Activated naive CD4-positive, alpha-beta T cell treated with anti-CD3 and anti-CD28 coated beads, Interleukin-2, amount 50 U/mL, for 24 hours (primary cell): ENCODE data around the gene SORCS2.

Source experiments
- H3K27ac Mint-ChIP-seq: one replicate; pipeline ENCODE4 v1.8.0; 2021; ENCODE audit warnings: mild to moderate bottlenecking, mixed read lengths
- H3K27me3 Mint-ChIP-seq: one replicate; pipeline ENCODE4 v1.8.0; 2021; ENCODE audit warnings: mixed read lengths
- H3K36me3 Mint-ChIP-seq: one replicate; pipeline ENCODE4 v1.8.0; 2021; ENCODE audit warnings: mixed read lengths
- H3K4me1 Mint-ChIP-seq: one replicate; pipeline ENCODE4 v1.8.0; 2021; ENCODE audit warnings: mixed read lengths
- H3K4me3 Mint-ChIP-seq: one replicate; pipeline ENCODE4 v1.8.0; 2021; ENCODE audit warnings: mild to moderate bottlenecking, mixed read lengths
- H3K9me3 Mint-ChIP-seq: one replicate; pipeline ENCODE4 v1.8.0; 2021; ENCODE audit warnings: mixed read lengths

SORCS2 gene

GRCh38 chr4:7248857-7249256 lies 56.5 kb downstream of the SORCS2 start:
- no peak overlapping the region for H3K4me3 Mint-ChIP-seq
- H3K27ac Mint-ChIP-seq = no peak overlapping the region
- no peaks in the 10 kb centered on the region for H3K4me1 Mint-ChIP-seq
- H3K27me3 Mint-ChIP-seq = peaks cover 2% of the 10 kb centered on the region
- H3K36me3 Mint-ChIP-seq = no peaks in the 10 kb centered on the region
- H3K9me3 Mint-ChIP-seq = no peaks in the 10 kb centered on the region

DNA sequence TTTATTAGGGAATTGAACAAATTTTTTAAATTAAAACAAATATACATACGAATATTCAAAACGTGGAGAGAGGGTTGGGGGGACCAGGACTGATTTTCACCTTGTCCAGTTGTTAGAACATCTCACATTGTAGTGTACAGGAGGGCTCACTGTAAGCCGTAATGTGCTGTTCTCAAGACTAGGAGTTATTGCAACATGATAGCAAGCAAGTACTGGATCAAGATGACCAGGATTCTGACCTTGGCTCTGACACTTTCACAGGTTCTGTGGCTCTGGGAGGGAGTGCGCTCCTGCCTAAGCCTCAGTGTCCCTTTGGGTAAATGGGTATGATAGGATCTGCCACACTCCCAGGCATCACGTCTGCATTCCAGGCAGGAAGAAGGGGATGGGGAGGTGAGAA lies 59.0 kb downstream of the SORCS2 start:
- Mint-ChIP-seq H3K27me3 (peaks cover 2% of the 10 kb centered on the region), H3K27ac (no peak overlapping the region), H3K4me1 (no peaks in the 10 kb centered on the region), H3K36me3 (no peaks in the 10 kb centered on the region), H3K4me3 (no peak overlapping the region), H3K9me3 (no peaks in the 10 kb centered on the region)

- Mint-ChIP-seq H3K27ac (no peak overlapping the region), H3K4me3 (no peak overlapping the region), H3K36me3 (no peaks in the 10 kb centered on the region), H3K27me3 (peaks cover 4% of the 10 kb centered on the region), H3K4me1 (no peaks in the 10 kb centered on the region), H3K9me3 (no peaks in the 10 kb centered on the region)
These were observed 59.7 kb downstream of the SORCS2 start for GRCh38 chr4:7252051-7252450.

DNA sequence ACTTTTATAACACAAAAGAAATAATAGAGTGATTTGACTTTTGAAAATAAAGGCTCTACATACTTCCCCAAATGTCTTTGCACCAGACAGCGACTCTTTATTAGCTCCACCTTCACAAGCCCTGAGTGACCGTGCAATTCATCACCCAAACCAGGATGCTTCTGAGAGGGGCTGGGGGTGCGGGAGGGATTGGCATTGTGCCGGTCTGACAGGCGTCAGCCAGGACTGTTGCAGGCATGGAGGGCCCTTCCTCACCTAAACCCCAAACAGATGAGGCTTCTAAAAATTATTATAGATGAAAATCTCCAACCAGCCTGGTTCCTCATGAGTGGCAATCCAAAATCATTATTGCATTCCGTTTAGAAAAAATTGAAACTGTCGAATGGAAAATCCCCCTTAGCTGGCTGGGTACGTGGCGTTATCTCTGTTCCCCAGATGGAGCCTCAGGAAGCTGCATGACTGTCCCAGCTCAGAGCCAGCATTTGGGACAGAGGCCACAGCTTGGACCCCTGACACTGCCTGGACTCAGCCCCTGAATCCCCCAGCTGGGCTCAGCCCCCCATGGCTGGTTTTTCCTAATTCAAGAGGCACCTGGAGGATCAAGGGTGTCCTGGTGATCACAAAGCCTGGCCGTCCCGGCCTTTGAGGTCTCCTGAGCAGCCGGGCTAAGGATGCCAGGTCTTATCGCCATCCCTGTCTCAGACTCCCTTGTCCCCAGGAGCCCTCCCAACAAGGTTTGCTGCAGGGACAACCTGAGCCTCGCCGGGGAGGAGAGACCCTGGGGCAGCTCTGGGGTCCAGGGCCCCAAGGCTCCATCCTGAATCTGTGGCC lies 60.4 kb downstream of the SORCS2 start:
- no peak overlapping the region for H3K4me3 Mint-ChIP-seq
- H3K4me1 Mint-ChIP-seq = no peaks in the 10 kb centered on the region
- H3K27ac Mint-ChIP-seq = no peak overlapping the region
- no peaks in the 10 kb centered on the region for H3K9me3 Mint-ChIP-seq
- H3K36me3 Mint-ChIP-seq = no peaks in the 10 kb centered on the region
- H3K27me3 Mint-ChIP-seq = peaks cover 4% of the 10 kb centered on the region

DNA sequence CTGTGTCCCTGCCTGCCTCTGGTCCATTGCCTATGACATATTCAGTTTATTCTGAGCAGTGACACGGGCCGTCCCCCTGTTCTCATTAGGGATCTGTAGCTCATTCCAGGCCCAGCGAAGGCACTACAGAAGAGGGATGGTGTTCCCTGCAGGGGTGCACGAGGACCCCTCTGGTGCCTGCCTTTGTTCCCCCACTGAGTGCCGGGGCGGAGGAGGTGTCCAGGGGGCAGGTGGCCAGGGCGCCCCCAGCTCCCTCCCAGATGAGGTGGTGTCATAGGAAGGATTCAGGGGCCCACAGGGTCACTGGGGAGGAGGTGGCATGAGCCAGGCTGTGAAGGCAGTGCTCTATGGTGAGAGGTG lies 61.0 kb downstream of the SORCS2 start:
- H3K9me3 Mint-ChIP-seq = no peaks in the 10 kb centered on the region
- H3K27ac Mint-ChIP-seq = no peak overlapping the region
- no peaks in the 10 kb centered on the region for H3K36me3 Mint-ChIP-seq
- H3K4me1 Mint-ChIP-seq = no peaks in the 10 kb centered on the region
- H3K4me3 Mint-ChIP-seq = no peak overlapping the region
- peaks cover 4% of the 10 kb centered on the region for H3K27me3 Mint-ChIP-seq

GRCh38 chr4:7253837-7254236 lies 61.5 kb downstream of the SORCS2 start:
- no peaks in the 10 kb centered on the region for H3K9me3 Mint-ChIP-seq
- H3K4me3 Mint-ChIP-seq = no peak overlapping the region
- peaks cover 4% of the 10 kb centered on the region for H3K27me3 Mint-ChIP-seq
- no peaks in the 10 kb centered on the region for H3K36me3 Mint-ChIP-seq
- H3K27ac Mint-ChIP-seq = no peak overlapping the region
- no peaks in the 10 kb centered on the region for H3K4me1 Mint-ChIP-seq

GRCh38 chr4:7254736-7255487 lies 62.6 kb downstream of the SORCS2 start:
- H3K4me3 Mint-ChIP-seq = no peak overlapping the region
- no peaks in the 10 kb centered on the region for H3K36me3 Mint-ChIP-seq
- H3K9me3 Mint-ChIP-seq = peaks cover 4% of the 10 kb centered on the region
- no peaks in the 10 kb centered on the region for H3K4me1 Mint-ChIP-seq
- no peak overlapping the region for H3K27ac Mint-ChIP-seq
- H3K27me3 Mint-ChIP-seq = peaks cover 7% of the 10 kb centered on the region

DNA sequence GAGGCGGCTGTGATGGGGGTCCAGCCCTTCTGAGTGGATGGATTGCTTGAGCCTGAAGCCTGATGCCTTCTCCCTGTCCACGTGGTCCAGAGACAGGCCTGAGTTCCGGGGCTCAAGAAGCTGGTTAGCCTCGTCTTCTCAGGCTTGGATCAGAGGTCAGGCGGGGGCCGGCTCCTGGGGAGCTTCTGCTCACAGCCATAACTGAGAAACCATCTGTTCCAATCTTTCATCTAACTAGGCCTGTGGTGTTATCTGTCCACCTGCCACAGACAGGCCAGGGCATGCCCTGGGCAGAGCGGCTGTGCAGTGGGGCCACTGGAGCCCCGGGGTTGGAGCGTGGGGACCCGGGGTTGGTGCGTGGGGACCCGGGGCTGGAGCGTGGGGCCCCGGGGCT lies 63.1 kb downstream of the SORCS2 start:
- no peak overlapping the region for H3K27ac Mint-ChIP-seq
- H3K36me3 Mint-ChIP-seq = no peaks in the 10 kb centered on the region
- H3K9me3 Mint-ChIP-seq = peaks cover 4% of the 10 kb centered on the region
- H3K27me3 Mint-ChIP-seq = peaks cover 9% of the 10 kb centered on the region
- no peak overlapping the region for H3K4me3 Mint-ChIP-seq
- no peaks in the 10 kb centered on the region for H3K4me1 Mint-ChIP-seq

DNA sequence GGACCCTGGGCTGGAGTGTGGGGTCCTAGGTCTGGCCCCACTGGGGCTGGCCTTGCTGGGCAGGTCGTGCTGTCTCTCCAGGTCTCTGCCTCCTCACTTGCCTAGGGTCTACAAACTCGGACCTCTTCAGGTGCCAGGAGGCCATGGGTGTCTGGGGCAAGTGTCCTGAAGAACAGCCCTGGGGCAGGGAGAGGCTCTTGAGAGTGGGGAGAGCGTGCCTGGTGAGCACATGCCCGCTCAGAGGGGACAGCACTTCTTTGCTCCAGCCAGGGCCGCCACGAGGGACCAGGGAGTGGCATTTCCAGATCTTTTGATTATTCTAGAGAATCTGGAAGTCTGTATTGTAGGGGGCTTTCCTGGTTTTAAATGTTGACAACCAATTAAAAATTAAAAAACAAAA lies 63.7 kb downstream of the SORCS2 start:
- Mint-ChIP-seq H3K27me3 (peaks cover 10% of the 10 kb centered on the region), H3K9me3 (peaks cover 4% of the 10 kb centered on the region)

GRCh38 chr4:7256984-7257810 lies 64.9 kb downstream of the SORCS2 start:
- peaks cover 4% of the 10 kb centered on the region for H3K9me3 Mint-ChIP-seq
- H3K4me1 Mint-ChIP-seq = no peaks in the 10 kb centered on the region
- H3K36me3 Mint-ChIP-seq = no peaks in the 10 kb centered on the region
- peaks cover 10% of the 10 kb centered on the region for H3K27me3 Mint-ChIP-seq
- H3K4me3 Mint-ChIP-seq = no peak overlapping the region
- no peak overlapping the region for H3K27ac Mint-ChIP-seq

More for the DNA sequence above, 63.7 kb downstream of the SORCS2 start:
- Mint-ChIP-seq H3K36me3 (no peaks in the 10 kb centered on the region), H3K4me1 (no peaks in the 10 kb centered on the region), H3K27ac (no peak overlapping the region), H3K4me3 (no peak overlapping the region)

GRCh38 chr4:7259039-7259438 lies 66.7 kb downstream of the SORCS2 start:
- Mint-ChIP-seq H3K27ac (no peak overlapping the region), H3K27me3 (peaks cover 8% of the 10 kb centered on the region), H3K9me3 (peaks cover 4% of the 10 kb centered on the region), H3K36me3 (no peaks in the 10 kb centered on the region), H3K4me1 (no peaks in the 10 kb centered on the region), H3K4me3 (no peak overlapping the region)

GRCh38 chr4:7260569-7260968 lies 68.2 kb downstream of the SORCS2 start:
- H3K9me3 Mint-ChIP-seq = peaks cover 4% of the 10 kb centered on the region
- no peak overlapping the region for H3K27ac Mint-ChIP-seq
- peaks cover 8% of the 10 kb centered on the region for H3K27me3 Mint-ChIP-seq
- H3K4me1 Mint-ChIP-seq = no peaks in the 10 kb centered on the region
- H3K36me3 Mint-ChIP-seq = no peaks in the 10 kb centered on the region
- no peak overlapping the region for H3K4me3 Mint-ChIP-seq

DNA sequence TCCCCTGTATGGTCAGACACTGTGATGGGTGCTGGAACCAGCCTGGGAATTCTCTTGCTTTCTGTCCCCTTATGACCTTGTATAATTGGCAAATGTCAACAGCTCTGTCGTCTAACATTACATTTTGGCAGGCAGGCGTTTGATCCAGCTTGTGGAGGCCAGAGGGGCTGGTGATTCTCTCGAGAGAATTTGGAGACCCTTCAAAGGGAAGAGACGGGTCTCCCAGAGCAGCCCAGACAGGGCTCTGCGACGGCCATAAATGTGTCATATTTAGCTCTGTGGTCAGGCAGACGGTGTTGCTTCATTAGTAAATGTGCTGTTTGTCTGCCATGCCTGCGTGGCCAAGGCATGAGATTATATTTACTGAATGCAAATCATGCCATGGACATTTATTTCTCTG lies 68.7 kb downstream of the SORCS2 start:
- H3K27ac Mint-ChIP-seq = no peak overlapping the region
- no peaks in the 10 kb centered on the region for H3K4me1 Mint-ChIP-seq
- H3K4me3 Mint-ChIP-seq = no peak overlapping the region
- H3K27me3 Mint-ChIP-seq = peaks cover 8% of the 10 kb centered on the region
- H3K36me3 Mint-ChIP-seq = no peaks in the 10 kb centered on the region
- peaks cover 4% of the 10 kb centered on the region for H3K9me3 Mint-ChIP-seq

- Mint-ChIP-seq H3K27ac (no peak overlapping the region), H3K4me1 (no peaks in the 10 kb centered on the region), H3K4me3 (no peak overlapping the region), H3K27me3 (peaks cover 8% of the 10 kb centered on the region), H3K9me3 (peaks cover 4% of the 10 kb centered on the region), H3K36me3 (no peaks in the 10 kb centered on the region)
These were observed 69.2 kb downstream of the SORCS2 start for GRCh38 chr4:7261536-7261935.

DNA sequence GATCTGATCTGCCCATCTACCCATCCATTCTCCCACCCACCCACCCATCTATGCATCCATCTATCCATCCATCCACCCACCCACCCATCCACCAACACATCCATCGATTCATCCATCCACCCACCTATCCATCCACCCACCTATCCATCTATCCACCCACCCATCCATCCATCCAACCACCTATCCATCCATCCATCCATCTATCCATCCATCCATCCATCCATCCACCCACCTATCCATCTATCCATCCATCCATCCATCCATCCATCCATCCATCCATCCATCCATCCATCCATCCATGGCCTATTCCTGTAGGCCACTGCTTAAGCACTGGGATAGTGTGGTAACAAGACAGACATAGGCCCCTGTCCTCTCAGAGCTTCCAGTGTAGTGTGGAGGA lies 69.8 kb downstream of the SORCS2 start:
- Mint-ChIP-seq H3K4me3 (no peak overlapping the region), H3K9me3 (peaks cover 4% of the 10 kb centered on the region), H3K36me3 (no peaks in the 10 kb centered on the region), H3K27ac (no peak overlapping the region), H3K27me3 (peaks cover 6% of the 10 kb centered on the region), H3K4me1 (no peaks in the 10 kb centered on the region)

DNA sequence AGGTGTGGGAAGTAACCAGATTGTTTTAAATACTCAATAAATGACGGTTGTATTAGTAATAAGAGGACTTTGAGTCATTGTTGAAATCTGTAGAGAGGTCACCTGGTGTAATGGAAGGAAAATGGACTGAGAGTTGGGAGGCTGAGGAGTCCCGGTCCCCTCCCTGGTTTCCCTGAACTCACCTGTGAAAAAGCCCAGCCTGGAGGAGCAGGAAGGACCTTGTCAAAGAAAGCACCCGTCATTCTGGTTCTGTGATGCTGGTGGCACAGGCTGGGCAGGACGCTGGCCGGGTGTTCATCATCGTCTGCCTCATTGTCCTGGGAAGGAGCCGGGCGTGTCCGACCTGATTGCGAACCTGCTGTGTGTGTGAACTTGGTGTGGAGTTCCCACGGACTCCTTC lies 70.8 kb downstream of the SORCS2 start:
- H3K4me1 Mint-ChIP-seq = no peaks in the 10 kb centered on the region
- peaks cover 4% of the 10 kb centered on the region for H3K9me3 Mint-ChIP-seq
- no peaks in the 10 kb centered on the region for H3K36me3 Mint-ChIP-seq
- H3K27ac Mint-ChIP-seq = no peak overlapping the region
- H3K4me3 Mint-ChIP-seq = no peak overlapping the region
- H3K27me3 Mint-ChIP-seq = peaks cover 6% of the 10 kb centered on the region
